GM21825 (cell line): ENCODE results near the gene GPC6.

Source experiments
- ATAC-seq: cut with Tn5 transposase; IDR thresholded peaks from one replicate; pipeline ENCODE4 v1.9.1; 2021; ENCODE audit warnings: mild to moderate bottlenecking, moderate library complexity; ENCODE audit not compliant: unreplicated experiment

GPC6 gene

GRCh38 chr13:93878675-93879074 lies 652.1 kb downstream of the GPC6 start:
- no peak for ATAC-seq

DNA sequence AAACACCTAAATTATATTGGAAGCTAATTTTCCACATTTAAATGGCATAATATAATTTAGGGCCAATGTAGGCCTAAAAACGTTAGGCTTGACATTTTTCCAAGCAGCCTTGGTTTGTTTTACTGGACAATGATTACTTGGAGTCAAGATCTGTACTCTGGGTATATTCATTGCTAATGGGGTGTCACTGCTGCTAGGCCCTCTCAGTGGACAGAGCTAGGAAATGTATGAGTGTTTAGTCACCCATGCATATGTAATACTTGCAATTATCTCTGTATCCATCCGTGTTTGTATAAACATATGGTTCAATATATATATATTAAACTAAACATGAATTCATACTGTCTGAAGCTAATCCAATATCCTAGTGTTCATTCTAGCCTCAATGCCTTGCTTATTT lies 654.8 kb downstream of the GPC6 start:
- no peak for ATAC-seq

DNA sequence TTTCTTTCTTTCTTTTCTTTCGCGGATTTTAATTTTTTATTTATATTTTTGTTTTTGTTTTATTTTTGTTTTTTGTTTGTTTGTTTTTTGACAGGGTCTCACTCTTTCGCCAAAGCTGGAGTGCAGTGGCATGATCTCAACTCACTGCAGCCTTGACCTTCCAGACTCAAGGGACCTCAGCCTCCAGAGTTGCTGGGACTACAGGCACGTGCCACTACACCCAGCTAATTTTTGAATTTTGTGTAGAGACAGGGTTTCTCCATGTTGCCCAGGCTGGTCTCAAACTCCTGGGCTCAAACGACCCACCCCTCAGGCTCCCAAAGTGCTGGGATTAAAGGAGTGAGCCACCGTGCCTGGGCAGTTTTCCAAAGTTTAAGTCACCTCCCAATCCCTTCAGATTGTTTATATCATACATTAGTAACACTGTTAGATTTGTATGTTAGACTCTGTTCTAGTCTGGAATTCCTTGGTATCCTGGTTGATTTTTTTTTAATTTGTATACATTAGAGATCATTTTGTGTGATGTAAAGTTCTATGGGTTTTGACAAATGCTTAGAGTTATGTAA lies 655.6 kb downstream of the GPC6 start:
- no peak for ATAC-seq

GRCh38 chr13:93889430-93889951 lies 662.9 kb downstream of the GPC6 start:
- no peak for ATAC-seq

GRCh38 chr13:93899981-93900380 lies 673.4 kb downstream of the GPC6 start:
- no peak for ATAC-seq

DNA sequence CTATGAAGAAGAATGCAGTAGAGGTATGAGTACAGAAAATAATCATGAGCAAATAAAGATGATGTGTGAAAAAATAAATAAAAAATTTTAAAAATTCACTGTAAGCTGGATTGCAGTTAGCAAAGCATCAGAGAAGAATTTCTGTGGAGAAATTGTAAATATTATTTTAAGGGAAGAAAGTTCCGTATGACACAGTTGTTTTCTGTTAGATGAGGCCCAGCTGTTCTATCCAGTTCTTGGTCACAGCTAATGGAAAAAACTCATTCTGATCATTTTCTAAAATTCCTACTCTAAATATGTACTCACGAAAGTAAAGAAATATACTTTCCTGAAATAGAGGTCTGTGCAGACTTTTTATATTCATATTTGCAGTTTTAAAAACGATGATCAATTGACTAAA lies 674.1 kb downstream of the GPC6 start:
- ATAC-seq: no peak

- ATAC-seq: no peak
These were observed 677.3 kb downstream of the GPC6 start for GRCh38 chr13:93903909-93904308.

DNA sequence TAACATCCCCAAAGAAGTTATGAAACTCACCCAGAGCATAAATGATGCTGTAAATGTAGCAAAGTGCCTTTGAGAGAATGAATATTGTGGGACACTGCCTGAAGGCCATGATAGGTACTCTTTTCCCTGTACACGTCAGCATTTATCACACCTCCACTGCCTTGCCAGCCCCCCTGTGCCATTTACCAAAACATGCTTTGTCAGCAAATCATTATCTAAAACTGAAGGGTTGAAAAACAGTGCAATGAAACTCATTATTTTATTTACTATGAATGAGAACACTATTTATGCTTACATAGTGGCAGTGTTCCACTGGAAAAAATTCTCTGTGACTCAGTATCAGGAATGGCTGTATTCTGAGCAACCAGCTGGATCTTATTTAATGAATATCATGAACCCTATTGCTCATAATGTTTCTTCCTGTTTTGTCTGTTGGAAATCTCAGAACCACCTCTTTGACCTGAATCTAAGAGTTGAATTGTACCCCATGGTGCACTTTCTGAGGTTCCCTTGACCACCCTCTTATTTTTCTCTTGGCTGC lies 688.7 kb downstream of the GPC6 start:
- ATAC-seq: no peak

GRCh38 chr13:93922063-93922855 lies 695.7 kb downstream of the GPC6 start:
- ATAC-seq: no peak

- no peak for ATAC-seq
These were observed 699.4 kb downstream of the GPC6 start for GRCh38 chr13:93925990-93926389.

GRCh38 chr13:93926425-93926824 lies 699.8 kb downstream of the GPC6 start:
- ATAC-seq: no peak

- no peak for ATAC-seq
These were observed 700.8 kb downstream of the GPC6 start for GRCh38 chr13:93927431-93927830.

DNA sequence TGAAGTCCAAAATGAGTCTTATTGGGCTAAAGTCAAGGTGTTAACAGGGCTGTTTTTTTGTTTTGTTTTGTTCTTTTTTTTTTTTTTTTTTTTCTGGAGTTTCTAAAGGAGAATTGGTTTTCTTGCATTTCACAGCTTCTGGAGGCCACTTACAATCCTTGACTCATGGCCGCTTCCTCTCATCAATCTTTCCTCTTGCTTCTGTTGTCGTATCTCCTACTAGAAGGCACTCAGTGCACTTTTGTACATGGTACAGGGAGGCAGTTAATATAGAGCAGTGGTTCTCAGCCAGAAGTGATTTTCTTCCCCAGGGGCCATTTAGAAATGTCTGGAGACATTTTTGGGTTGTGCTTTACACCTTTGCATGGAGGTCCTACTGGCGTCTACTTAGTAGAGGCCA lies 706.3 kb downstream of the GPC6 start:
- ATAC-seq: no peak

- ATAC-seq: no peak
These were observed 710.3 kb downstream of the GPC6 start for GRCh38 chr13:93936901-93937300.

GRCh38 chr13:93941444-93941843 lies 714.8 kb downstream of the GPC6 start:
- ATAC-seq: no peak

DNA sequence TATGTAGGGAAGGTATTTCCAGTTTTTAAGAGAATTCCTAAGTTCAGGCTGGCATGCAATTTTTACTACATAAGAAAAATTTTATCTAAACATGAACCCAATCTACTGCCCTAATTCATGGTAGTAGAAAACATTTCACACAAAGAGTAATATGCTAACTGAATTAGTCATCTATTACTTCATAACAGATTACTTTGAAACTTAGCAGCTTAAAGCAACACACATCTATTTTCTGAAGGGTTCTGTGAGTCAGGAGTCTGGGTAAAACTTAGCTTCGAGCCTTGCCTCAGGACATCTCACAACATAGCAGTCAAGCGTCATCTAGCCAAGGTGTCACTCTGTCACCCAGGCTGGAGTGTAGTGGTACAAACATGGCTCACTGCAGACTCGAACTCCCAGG lies 715.4 kb downstream of the GPC6 start:
- ATAC-seq: no peak

DNA sequence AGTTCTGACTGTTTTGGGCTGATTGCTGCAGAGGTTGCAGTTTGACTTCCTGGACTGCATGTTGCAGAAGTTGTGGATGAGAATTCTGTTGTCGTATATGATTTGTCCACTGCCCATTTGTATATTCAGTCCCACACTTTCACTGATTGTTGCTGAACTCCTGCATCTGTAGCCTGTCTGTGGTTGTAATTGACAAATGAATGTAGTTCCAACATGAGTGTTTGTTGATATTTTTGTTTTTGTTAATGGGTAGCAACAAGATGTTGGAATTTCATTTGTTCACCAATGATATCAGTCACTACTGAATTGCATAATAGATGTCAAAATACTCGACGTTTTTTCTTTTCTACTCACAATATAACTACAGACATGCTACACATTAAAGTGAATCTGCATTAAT lies 719.0 kb downstream of the GPC6 start:
- ATAC-seq: no peak

GRCh38 chr13:93946994-93947393 lies 720.4 kb downstream of the GPC6 start:
- no peak for ATAC-seq

DNA sequence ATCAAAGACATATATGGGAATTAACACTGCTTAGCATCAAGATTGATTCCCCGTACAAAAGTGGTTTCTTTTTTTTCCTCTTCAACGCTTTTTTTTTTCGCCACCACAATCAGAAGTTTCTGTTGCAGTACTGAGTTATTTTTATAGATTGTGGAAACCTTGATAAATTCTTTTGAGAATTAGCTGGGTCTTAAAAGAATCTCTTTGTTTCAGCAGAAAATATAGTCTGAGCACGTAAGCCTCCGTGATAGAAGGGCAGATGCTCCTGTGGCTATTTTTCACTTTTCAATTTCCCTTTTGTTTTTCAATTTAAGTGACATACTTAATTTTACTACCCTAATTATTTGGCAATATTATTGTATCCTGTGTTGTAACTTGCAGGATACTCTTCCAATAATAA lies 721.0 kb downstream of the GPC6 start:
- ATAC-seq: no peak

DNA sequence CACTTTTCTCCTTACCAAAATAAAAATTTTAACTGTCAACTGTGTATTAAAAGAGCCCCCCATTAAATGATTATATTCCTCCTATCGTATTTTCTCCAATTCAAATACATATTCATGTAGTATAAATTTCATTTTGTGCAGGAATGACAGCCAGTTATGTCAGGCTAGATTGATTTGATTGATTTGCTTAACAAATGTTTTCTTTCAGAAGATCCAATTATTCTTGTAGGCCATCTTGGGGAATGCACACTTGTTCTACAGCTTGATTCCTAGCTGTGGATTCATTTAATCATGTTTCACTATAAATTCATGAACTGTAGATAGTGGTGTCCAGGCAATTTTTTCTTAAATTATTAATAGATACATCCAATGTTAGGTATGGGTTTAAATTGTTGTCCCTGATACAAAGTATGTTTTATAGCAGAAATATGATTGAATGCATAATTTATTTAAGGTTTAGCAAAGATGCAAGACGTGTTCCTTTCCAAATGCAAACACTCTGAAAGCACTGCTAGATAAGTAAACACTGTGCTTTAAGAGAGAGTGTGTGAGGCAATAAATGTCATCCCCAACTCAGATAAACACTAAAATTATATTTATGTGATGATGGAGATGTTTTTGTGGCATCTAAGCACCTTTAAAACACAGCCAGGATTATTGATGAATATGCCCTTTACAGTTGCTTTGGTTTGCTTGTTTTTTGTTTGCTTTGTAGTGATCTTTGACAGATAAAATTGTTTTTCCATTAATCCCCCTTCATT lies 721.7 kb downstream of the GPC6 start:
- ATAC-seq: no peak

DNA sequence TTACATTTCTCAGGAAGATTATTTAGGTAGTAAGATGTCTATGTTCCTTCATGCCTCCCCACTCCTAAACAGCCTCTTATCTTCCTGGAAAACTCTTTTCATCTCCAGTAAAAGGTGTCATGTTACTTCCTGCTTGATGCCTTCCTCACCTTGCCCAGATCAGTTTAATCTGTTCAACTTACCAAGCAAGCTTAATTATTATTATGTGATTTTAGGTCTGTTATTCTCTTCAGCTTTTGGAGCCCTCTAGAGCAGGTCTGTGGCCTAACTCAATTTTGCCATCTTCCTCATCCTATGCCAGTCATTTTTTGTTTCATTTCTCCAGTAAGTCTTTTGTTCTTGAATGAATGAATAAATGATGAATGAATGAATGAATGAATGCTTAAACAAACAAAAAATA lies 724.5 kb downstream of the GPC6 start:
- no peak for ATAC-seq

- ATAC-seq: no peak
These were observed 725.3 kb downstream of the GPC6 start for GRCh38 chr13:93951951-93952350.
